ENCODE results near the gene PIPOX. TPM values are rescaled to one million over a fixed set of nuclear protein-coding genes. Genes with fewer than 3 reads are reported as not detected.

Gene PIPOX
- polyA plus RNA-seq, 2 donors: 0.41 to 0.48 TPM

DNA sequence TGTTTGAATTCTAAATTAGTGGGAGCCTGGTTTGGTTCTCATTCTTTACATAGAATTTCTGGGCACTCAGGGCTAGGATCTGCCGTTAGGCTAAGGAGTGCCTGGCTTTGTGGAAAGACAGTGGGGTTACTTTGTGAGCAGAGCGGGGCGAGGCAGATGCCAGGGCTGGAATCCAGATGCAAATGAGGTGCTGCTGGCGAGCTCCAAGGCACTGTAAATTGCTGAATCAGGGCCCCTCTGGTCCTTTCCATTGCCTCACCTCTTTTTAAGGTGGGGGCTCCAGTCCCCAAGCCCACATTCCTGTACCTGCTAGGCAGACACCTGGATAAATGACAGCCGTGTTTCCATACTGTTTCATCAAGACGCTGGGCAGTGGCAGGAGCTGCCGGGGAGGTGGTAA is 33.8 kb downstream of the PIPOX start:
- Histone ChIP-seq H3K27ac (ENCODE audit: low read depth in 2 of 2, low read length in 1 of 2) (no peak overlapping the region), H3K9me3 (ENCODE audit: control insufficient read depth in 2 of 2, insufficient read depth in 1 of 2, low read depth in 1 of 2, low read length in 1 of 2) (no peaks in the 10 kb centered on the region), H3K4me3 (ENCODE audit: low read depth in 1 of 2, low read length in 2 of 2) (no peak overlapping the region), H3K36me3 (ENCODE audit: control insufficient read depth in 2 of 2, insufficient read depth in 2 of 2, low read length in 1 of 2) (peaks cover 12 to 45% of the 10 kb centered on the region in 2 donors), H3K27me3 (ENCODE audit: control insufficient read depth in 1 of 2, insufficient read depth in 2 of 2, low read length in 2 of 2) (no peaks in the 10 kb centered on the region), H3K4me1 (ENCODE audit: control insufficient read depth in 2 of 2, insufficient read depth in 2 of 2, low read length in 1 of 2) (peaks cover 0 to 5% of the 10 kb centered on the region in 2 donors)
- 60 to 64% methylated on average over 7 of the region's 7 CpGs for WGBS, 2 donors

DNA sequence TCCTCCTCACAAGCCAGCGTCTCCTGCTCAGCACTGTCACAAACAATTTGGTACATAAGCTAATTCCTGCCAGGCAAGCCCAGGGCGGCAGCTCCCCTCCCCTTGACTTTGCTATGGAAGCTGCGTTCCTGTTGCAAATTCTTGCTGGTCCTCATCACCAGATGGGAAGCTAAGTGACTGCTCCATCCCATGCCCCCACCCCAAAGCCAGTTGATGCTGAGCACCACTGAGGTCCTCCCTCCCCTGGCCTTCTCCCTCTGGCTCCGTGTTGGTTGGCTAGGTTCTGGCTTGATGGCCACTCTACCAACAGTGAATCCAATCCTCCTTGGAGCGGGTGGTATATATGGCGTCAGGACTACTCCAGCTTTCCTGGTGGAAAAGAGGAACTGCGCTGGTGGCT is 34.4 kb downstream of the PIPOX start:
- Histone ChIP-seq H3K9me3 (ENCODE audit: control insufficient read depth in 2 of 2, insufficient read depth in 1 of 2, low read depth in 1 of 2, low read length in 1 of 2) (no peaks in the 10 kb centered on the region), H3K36me3 (ENCODE audit: control insufficient read depth in 2 of 2, insufficient read depth in 2 of 2, low read length in 1 of 2) (peaks cover 15 to 50% of the 10 kb centered on the region in 2 donors), H3K4me3 (ENCODE audit: low read depth in 1 of 2, low read length in 2 of 2) (no peak overlapping the region), H3K4me1 (ENCODE audit: control insufficient read depth in 2 of 2, insufficient read depth in 2 of 2, low read length in 1 of 2) (peaks cover 0 to 5% of the 10 kb centered on the region in 2 donors), H3K27ac (ENCODE audit: low read depth in 2 of 2, low read length in 1 of 2) (no peak overlapping the region), H3K27me3 (ENCODE audit: control insufficient read depth in 1 of 2, insufficient read depth in 2 of 2, low read length in 2 of 2) (no peaks in the 10 kb centered on the region)
- 89 to 90% methylated on average over 7 of the region's 7 CpGs for WGBS, 2 donors

DNA sequence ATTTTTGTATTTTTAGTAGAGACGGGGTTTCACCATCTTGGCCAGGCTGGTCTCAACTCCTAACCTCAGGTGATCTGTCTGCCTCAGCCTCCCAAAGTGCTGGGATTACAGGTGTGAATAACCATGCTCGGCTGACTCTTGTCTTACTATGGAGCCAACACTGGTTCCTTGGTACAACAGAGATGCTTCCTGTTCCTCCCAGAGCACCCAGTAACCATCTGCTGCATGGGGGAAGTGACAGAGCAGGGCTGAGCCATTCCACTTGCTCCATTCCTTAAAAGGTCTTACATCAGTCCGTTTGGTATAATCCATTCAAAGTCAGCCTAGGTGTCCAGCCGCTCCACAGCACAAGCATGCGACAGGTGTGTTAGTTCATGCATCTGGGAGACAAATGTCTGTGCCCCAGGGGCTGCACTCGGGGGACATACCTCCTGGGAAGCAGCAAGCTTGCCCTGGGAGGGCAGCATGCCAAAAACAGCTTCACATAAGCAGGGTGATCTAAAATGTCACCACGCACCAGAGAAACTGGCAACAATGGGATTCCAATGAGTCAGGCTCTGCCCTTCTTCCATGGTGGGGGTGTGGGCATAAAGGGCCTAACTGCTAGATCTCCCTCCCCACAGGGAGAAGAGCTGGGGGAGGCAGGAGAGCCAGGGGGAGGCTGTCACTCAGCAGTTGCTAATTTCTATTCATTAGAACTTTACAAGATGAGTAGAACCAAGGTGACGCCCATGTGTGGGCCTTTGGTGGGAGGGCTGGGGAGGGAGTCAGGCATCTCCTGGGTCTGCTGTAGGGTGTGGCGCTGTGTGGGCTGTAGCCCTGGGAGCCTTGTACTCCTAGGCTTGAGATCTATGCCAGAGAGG is 35.5 kb downstream of the PIPOX start:
- 63 to 73% methylated on average over 9 of the region's 9 CpGs for WGBS, 2 donors
- Histone ChIP-seq H3K4me1 (ENCODE audit: control insufficient read depth in 2 of 2, insufficient read depth in 2 of 2, low read length in 1 of 2) (peaks cover 0 to 5% of the 10 kb centered on the region in 2 donors), H3K36me3 (ENCODE audit: control insufficient read depth in 2 of 2, insufficient read depth in 2 of 2, low read length in 1 of 2) (peaks cover 15 to 57% of the 10 kb centered on the region in 2 donors)

DNA sequence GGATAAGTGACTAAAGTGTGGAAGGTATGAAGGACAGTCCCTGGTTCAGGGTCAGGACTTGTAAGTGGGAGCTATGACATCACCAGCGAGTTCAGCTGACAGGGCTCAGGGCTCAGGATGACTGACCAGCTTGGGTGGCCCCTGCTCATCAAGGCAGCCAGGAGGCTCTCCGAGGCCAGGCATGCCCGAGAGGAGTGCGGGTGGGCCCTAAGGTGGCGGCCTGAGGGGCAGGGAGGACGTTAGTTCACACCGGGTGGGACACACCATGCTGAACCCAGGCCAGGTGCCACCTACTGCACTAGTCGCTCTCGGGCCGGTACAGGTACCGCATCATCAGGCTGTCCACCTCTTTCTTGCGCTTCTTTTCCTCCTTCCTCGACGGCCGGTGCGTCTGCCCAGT is 36.5 kb downstream of the PIPOX start:
- H3K4me1 ChIP-seq (ENCODE audit: control insufficient read depth in 2 of 2, insufficient read depth in 2 of 2, low read length in 1 of 2): peaks cover 0 to 5% of the 10 kb centered on the region in 2 donors
- no peaks in the 10 kb centered on the region for H3K27me3 ChIP-seq (ENCODE audit: control insufficient read depth in 1 of 2, insufficient read depth in 2 of 2, low read length in 2 of 2)
- no peaks in the 10 kb centered on the region for H3K9me3 ChIP-seq (ENCODE audit: control insufficient read depth in 2 of 2, insufficient read depth in 1 of 2, low read depth in 1 of 2, low read length in 1 of 2)
- no peak overlapping the region for H3K27ac ChIP-seq (ENCODE audit: low read depth in 2 of 2, low read length in 1 of 2)
- H3K36me3 ChIP-seq (ENCODE audit: control insufficient read depth in 2 of 2, insufficient read depth in 2 of 2, low read length in 1 of 2): peaks cover 15 to 58% of the 10 kb centered on the region in 2 donors
- no peak overlapping the region for H3K4me3 ChIP-seq (ENCODE audit: low read depth in 1 of 2, low read length in 2 of 2)
- 92 to 93% methylated on average over 16 of the region's 16 CpGs for WGBS, 2 donors

More for the DNA sequence above, 35.5 kb downstream of the PIPOX start:
- Histone ChIP-seq H3K4me3 (ENCODE audit: low read depth in 1 of 2, low read length in 2 of 2) (no peak overlapping the region), H3K9me3 (ENCODE audit: control insufficient read depth in 2 of 2, insufficient read depth in 1 of 2, low read depth in 1 of 2, low read length in 1 of 2) (no peaks in the 10 kb centered on the region), H3K27ac (ENCODE audit: low read depth in 2 of 2, low read length in 1 of 2) (peak overlapping the region in 1 of 2 donors; percentile 15), H3K27me3 (ENCODE audit: control insufficient read depth in 1 of 2, insufficient read depth in 2 of 2, low read length in 2 of 2) (no peaks in the 10 kb centered on the region)

DNA sequence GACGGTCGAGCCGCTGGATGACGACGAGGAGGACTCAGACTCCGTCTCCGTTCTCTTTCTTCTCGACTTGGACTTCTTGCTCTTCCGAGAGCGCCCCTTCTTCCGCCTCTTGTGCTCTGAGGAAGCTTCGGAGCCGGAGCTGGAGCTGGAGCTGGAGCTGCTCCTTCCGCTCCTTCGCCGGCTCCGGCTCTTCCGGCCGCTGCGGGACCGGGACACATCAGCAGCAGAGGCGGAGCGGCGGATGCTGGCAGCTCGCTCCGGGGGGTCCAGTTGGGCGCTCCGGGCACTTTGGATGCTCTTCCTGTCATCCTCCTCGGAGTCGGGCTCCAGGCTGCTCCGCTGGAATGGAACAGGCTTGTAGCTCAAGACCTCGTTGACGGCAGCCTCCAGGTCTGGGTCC is 36.9 kb downstream of the PIPOX start:
- Histone ChIP-seq H3K27me3 (ENCODE audit: control insufficient read depth in 1 of 2, insufficient read depth in 2 of 2, low read length in 2 of 2) (no peaks in the 10 kb centered on the region), H3K36me3 (ENCODE audit: control insufficient read depth in 2 of 2, insufficient read depth in 2 of 2, low read length in 1 of 2) (peaks cover 15 to 58% of the 10 kb centered on the region in 2 donors), H3K9me3 (ENCODE audit: control insufficient read depth in 2 of 2, insufficient read depth in 1 of 2, low read depth in 1 of 2, low read length in 1 of 2) (no peaks in the 10 kb centered on the region), H3K4me3 (ENCODE audit: low read depth in 1 of 2, low read length in 2 of 2) (no peak overlapping the region), H3K4me1 (ENCODE audit: control insufficient read depth in 2 of 2, insufficient read depth in 2 of 2, low read length in 1 of 2) (peaks cover 0 to 5% of the 10 kb centered on the region in 2 donors), H3K27ac (ENCODE audit: low read depth in 2 of 2, low read length in 1 of 2) (no peak overlapping the region)
- WGBS, 2 donors: 96 to 97% methylated on average over 33 of the region's 33 CpGs

DNA sequence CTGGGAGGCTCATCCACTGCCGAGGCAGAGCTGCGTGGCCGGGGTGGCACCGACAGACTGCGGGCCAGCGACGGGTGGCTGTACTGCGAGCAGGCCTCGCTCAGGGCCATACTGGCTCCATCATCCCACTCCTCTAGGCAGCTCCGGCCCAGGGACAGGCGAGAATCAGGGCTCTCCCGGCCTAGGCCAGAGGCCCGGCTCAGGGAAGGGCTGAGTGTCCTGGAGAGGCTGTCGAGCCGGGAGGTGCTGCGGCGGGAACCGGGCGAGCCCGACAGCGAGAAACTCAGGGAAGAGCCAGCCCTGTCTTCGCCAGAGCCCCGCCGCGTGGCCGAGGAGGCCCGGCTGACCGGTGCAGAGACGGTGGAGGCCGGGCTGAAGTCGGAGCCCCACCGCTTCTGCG is 37.4 kb downstream of the PIPOX start:
- H3K4me1 ChIP-seq (ENCODE audit: control insufficient read depth in 2 of 2, insufficient read depth in 2 of 2, low read length in 1 of 2): peaks cover 0 to 5% of the 10 kb centered on the region in 2 donors
- peaks cover 15 to 62% of the 10 kb centered on the region in 2 donors for H3K36me3 ChIP-seq (ENCODE audit: control insufficient read depth in 2 of 2, insufficient read depth in 2 of 2, low read length in 1 of 2)
- H3K4me3 ChIP-seq (ENCODE audit: low read depth in 1 of 2, low read length in 2 of 2): no peak overlapping the region
- WGBS, 2 donors: 95% methylated on average over 33 of the region's 33 CpGs
- H3K27me3 ChIP-seq (ENCODE audit: control insufficient read depth in 1 of 2, insufficient read depth in 2 of 2, low read length in 2 of 2): no peaks in the 10 kb centered on the region
- H3K27ac ChIP-seq (ENCODE audit: low read depth in 2 of 2, low read length in 1 of 2): no peak overlapping the region
- H3K9me3 ChIP-seq (ENCODE audit: control insufficient read depth in 2 of 2, insufficient read depth in 1 of 2, low read depth in 1 of 2, low read length in 1 of 2): no peaks in the 10 kb centered on the region

DNA sequence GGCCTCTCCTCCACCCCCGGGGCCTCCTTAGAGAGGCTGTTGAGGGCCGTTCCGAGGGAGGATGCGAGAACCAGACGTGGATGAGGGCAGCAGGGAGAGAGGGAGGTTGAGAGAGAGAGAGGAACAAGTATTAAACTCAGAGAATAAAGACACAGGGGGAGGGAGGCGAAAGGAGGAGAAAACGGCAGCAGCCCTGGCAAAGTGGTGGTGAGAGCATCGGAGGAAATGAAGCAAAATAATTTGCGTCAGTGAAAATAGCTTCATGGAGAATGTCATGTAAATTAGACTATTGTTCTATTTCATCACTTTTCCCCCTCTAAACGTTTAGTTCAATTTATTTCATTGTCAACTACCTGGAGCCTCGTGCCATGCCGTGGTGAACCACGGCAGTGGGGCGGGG is 38.0 kb downstream of the PIPOX start:
- Histone ChIP-seq H3K36me3 (ENCODE audit: control insufficient read depth in 2 of 2, insufficient read depth in 2 of 2, low read length in 1 of 2) (peaks cover 14 to 64% of the 10 kb centered on the region in 2 donors), H3K4me3 (ENCODE audit: low read depth in 1 of 2, low read length in 2 of 2) (no peak overlapping the region), H3K9me3 (ENCODE audit: control insufficient read depth in 2 of 2, insufficient read depth in 1 of 2, low read depth in 1 of 2, low read length in 1 of 2) (no peaks in the 10 kb centered on the region), H3K27me3 (ENCODE audit: control insufficient read depth in 1 of 2, insufficient read depth in 2 of 2, low read length in 2 of 2) (no peaks in the 10 kb centered on the region), H3K27ac (ENCODE audit: low read depth in 2 of 2, low read length in 1 of 2) (no peak overlapping the region), H3K4me1 (ENCODE audit: control insufficient read depth in 2 of 2, insufficient read depth in 2 of 2, low read length in 1 of 2) (peaks cover 0 to 5% of the 10 kb centered on the region in 2 donors)
- WGBS, 2 donors: 89% methylated on average over 14 of the region's 14 CpGs

DNA sequence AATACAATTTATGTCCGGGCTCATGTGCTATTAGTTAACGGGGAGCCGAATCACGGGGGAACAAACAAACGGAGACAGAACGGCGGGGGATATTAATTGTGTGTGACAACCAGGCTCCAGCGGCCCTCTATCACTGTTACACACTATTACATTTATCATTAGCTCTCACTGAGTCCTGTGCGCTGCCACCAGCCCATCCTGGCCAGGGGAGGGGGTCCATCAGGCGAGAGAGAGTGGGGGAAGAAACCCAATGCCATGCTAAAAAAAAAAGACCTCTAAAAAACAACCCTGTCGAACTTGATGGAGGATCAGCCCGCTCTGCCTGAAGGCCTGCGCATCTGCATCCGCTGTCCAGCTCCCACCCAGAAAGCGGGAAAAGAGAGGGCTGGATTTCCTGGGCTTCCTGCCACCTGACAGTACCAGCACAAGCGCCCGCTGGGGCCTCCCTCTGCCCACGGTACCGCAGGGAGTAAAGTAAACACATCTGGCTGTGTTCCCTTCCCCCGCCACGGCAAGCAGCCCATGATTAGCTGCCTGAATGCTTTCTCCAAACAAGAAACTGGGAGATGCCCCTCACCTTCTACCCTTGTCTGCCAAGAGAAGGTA is 41.7 kb downstream of the PIPOX start:
- H3K9me3 ChIP-seq (ENCODE audit: control insufficient read depth in 2 of 2, insufficient read depth in 1 of 2, low read depth in 1 of 2, low read length in 1 of 2): no peaks in the 10 kb centered on the region
- H3K27ac ChIP-seq (ENCODE audit: low read depth in 2 of 2, low read length in 1 of 2): no peak overlapping the region
- H3K4me1 ChIP-seq (ENCODE audit: control insufficient read depth in 2 of 2, insufficient read depth in 2 of 2, low read length in 1 of 2): no peaks in the 10 kb centered on the region
- 77 to 81% methylated on average over 21 of the region's 21 CpGs for WGBS, 2 donors
- H3K36me3 ChIP-seq (ENCODE audit: control insufficient read depth in 2 of 2, insufficient read depth in 2 of 2, low read length in 1 of 2): peaks cover 27 to 69% of the 10 kb centered on the region in 2 donors
- H3K27me3 ChIP-seq (ENCODE audit: control insufficient read depth in 1 of 2, insufficient read depth in 2 of 2, low read length in 2 of 2): no peaks in the 10 kb centered on the region
- H3K4me3 ChIP-seq (ENCODE audit: low read depth in 1 of 2, low read length in 2 of 2): no peak overlapping the region

DNA sequence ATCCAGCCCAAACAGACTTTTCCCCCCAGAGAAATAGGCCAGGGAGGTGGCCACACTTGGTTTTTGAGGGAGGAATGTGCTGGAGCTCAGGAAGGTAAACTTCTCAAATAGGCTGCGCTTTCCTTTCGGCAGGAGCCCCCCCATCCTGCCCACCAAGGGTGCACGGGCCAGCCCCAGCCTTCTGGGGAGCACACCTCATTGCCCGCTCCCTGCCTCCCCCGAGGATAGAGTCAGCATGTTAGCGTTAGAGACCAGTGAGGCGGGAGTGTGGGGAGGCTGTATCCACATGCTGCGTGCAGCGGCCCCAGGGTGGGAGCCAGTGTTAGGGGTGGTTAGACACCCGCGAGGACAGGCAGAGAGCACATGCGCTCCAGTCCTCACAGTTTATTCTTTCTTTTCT is 42.3 kb downstream of the PIPOX start:
- Histone ChIP-seq H3K4me1 (ENCODE audit: control insufficient read depth in 2 of 2, insufficient read depth in 2 of 2, low read length in 1 of 2) (no peaks in the 10 kb centered on the region), H3K4me3 (ENCODE audit: low read depth in 1 of 2, low read length in 2 of 2) (no peak overlapping the region), H3K9me3 (ENCODE audit: control insufficient read depth in 2 of 2, insufficient read depth in 1 of 2, low read depth in 1 of 2, low read length in 1 of 2) (no peaks in the 10 kb centered on the region), H3K27ac (ENCODE audit: low read depth in 2 of 2, low read length in 1 of 2) (no peak overlapping the region), H3K27me3 (ENCODE audit: control insufficient read depth in 1 of 2, insufficient read depth in 2 of 2, low read length in 2 of 2) (no peaks in the 10 kb centered on the region), H3K36me3 (ENCODE audit: control insufficient read depth in 2 of 2, insufficient read depth in 2 of 2, low read length in 1 of 2) (peaks cover 33 to 70% of the 10 kb centered on the region in 2 donors)
- 89 to 91% methylated on average over 12 of the region's 12 CpGs for WGBS, 2 donors
